Measurements from ENCODE around the gene ATP5ME.

Gene ATP5ME

GRCh38 chr4:717601-718320, 43.7 kb upstream of the ATP5ME start:
- Histone ChIP-seq H3K79me2 (ENCODE audit: insufficient read depth, low read length) (peaks cover 2% of the 10 kb centered on the region; the same call in 1 of the 2 replicates), H3K27ac (ENCODE audit: low read depth, low read length, poor library complexity, severe bottlenecking) (no peak overlapping the region), H4K20me1 (ENCODE audit: insufficient read depth, low read length) (no peaks in the 10 kb centered on the region)

GRCh38 chr4:714087-714486, 40.0 kb upstream of the ATP5ME start:
- no peaks in the 10 kb centered on the region for H3F3A ChIP-seq (ENCODE audit: insufficient read depth, low read length)
- H3K4me2 ChIP-seq (ENCODE audit: low read length): no peak overlapping the region
- no peak overlapping the region for H3K27ac ChIP-seq (ENCODE audit: low read depth, low read length, poor library complexity, severe bottlenecking)
- H3K9me3 ChIP-seq (ENCODE audit: low read length): no peaks in the 10 kb centered on the region
- no peaks in the 10 kb centered on the region for H3K4me1 ChIP-seq (ENCODE audit: insufficient read depth, low read length, severe bottlenecking)
- peaks cover 5% of the 10 kb centered on the region; the same call in 1 of the 2 replicates for H3K36me3 ChIP-seq (ENCODE audit: insufficient read depth, low read length)
- H3K9ac ChIP-seq (ENCODE audit: low read length): no peak overlapping the region
- H3K27me3 ChIP-seq (ENCODE audit: insufficient read depth, low read length): no peaks in the 10 kb centered on the region
- H3K4me3 ChIP-seq (ENCODE audit: low read depth, low read length, poor library complexity, severe bottlenecking): no peak overlapping the region
- no peak overlapping the region for H2AFZ ChIP-seq (ENCODE audit: low read length)
- peaks cover 9% of the 10 kb centered on the region; the same call in 1 of the 2 replicates for H3K79me2 ChIP-seq (ENCODE audit: insufficient read depth, low read length)
- no peaks in the 10 kb centered on the region for H3K9me2 ChIP-seq (ENCODE audit: low read depth, low read length)
- H4K20me1 ChIP-seq (ENCODE audit: insufficient read depth, low read length): no peaks in the 10 kb centered on the region
- TF ChIP-seq CTCF (IDR thresholded peaks at IDR 0.05; ENCODE audit: low read length) (no peak), EZH2 (IDR thresholded peaks at IDR 0.05; ENCODE audit: borderline replicate concordance, low read length) (no peak)

More at GRCh38 chr4:717601-718320, 43.7 kb upstream of the ATP5ME start:
- Histone ChIP-seq H2AFZ (ENCODE audit: low read length) (no peak overlapping the region), H3K9ac (ENCODE audit: low read length) (no peak overlapping the region), H3F3A (ENCODE audit: insufficient read depth, low read length) (no peaks in the 10 kb centered on the region), H3K9me2 (ENCODE audit: low read depth, low read length) (no peaks in the 10 kb centered on the region), H3K9me3 (ENCODE audit: low read length) (no peaks in the 10 kb centered on the region), H3K4me1 (ENCODE audit: insufficient read depth, low read length, severe bottlenecking) (no peaks in the 10 kb centered on the region), H3K36me3 (ENCODE audit: insufficient read depth, low read length) (no peaks in the 10 kb centered on the region), H3K27me3 (ENCODE audit: insufficient read depth, low read length) (no peaks in the 10 kb centered on the region), H3K4me3 (ENCODE audit: low read depth, low read length, poor library complexity, severe bottlenecking) (no peak overlapping the region), H3K4me2 (ENCODE audit: low read length) (no peak overlapping the region)
- TF ChIP-seq CTCF (IDR thresholded peaks at IDR 0.05; ENCODE audit: low read length): no peak
- TF ChIP-seq EZH2 (IDR thresholded peaks at IDR 0.05; ENCODE audit: borderline replicate concordance, low read length): no peak

GRCh38 chr4:712916-713632, 39.0 kb upstream of the ATP5ME start:
- peaks cover 5% of the 10 kb centered on the region; the same call in 1 of the 2 replicates for H3K36me3 ChIP-seq (ENCODE audit: insufficient read depth, low read length)
- no peaks in the 10 kb centered on the region for H3K4me1 ChIP-seq (ENCODE audit: insufficient read depth, low read length, severe bottlenecking)
- no peak overlapping the region for H3K9ac ChIP-seq (ENCODE audit: low read length)
- H3K79me2 ChIP-seq (ENCODE audit: insufficient read depth, low read length): peaks cover 9% of the 10 kb centered on the region; the same call in 1 of the 2 replicates
- no peak overlapping the region for H3K27ac ChIP-seq (ENCODE audit: low read depth, low read length, poor library complexity, severe bottlenecking)
- H3K27me3 ChIP-seq (ENCODE audit: insufficient read depth, low read length): no peaks in the 10 kb centered on the region
- no peak overlapping the region for H2AFZ ChIP-seq (ENCODE audit: low read length)
- no peaks in the 10 kb centered on the region for H3K9me2 ChIP-seq (ENCODE audit: low read depth, low read length)
- no peaks in the 10 kb centered on the region for H3F3A ChIP-seq (ENCODE audit: insufficient read depth, low read length)
- no peak overlapping the region for H3K4me3 ChIP-seq (ENCODE audit: low read depth, low read length, poor library complexity, severe bottlenecking)
- H3K9me3 ChIP-seq (ENCODE audit: low read length): no peaks in the 10 kb centered on the region
- H3K4me2 ChIP-seq (ENCODE audit: low read length): no peak overlapping the region
- TF ChIP-seq CTCF (IDR thresholded peaks at IDR 0.05; ENCODE audit: low read length): no peak
- TF ChIP-seq EZH2 (IDR thresholded peaks at IDR 0.05; ENCODE audit: borderline replicate concordance, low read length): no peak
- no peaks in the 10 kb centered on the region for H4K20me1 ChIP-seq (ENCODE audit: insufficient read depth, low read length)

All from OCI-LY1 (cell line).